Lower leg skin (tissue), 3 donors: ENCODE results near the gene ROR1.

ENCODE experiments used
- POLR2A ChIP-seq, 2 donors: fragments of 450-650 bp; IDR thresholded peaks; one replicate each; pipeline ENCODE4 v1.6.1; 2016 to 2017; ENCODE audit warnings: antibody characterized with exemption in 2 of 2, mild to moderate bottlenecking in 1 of 2, moderate library complexity in 1 of 2
- TF ChIP-seq, protein P1 (sequence below), 3 donors: fragments of 450-650 bp; IDR thresholded peaks; one replicate each; pipeline ENCODE4 v1.5.1; 2016; ENCODE audit warnings: antibody characterized with exemption in 3 of 3, mild to moderate bottlenecking in 3 of 3, moderate library complexity in 2 of 3

DNA sequence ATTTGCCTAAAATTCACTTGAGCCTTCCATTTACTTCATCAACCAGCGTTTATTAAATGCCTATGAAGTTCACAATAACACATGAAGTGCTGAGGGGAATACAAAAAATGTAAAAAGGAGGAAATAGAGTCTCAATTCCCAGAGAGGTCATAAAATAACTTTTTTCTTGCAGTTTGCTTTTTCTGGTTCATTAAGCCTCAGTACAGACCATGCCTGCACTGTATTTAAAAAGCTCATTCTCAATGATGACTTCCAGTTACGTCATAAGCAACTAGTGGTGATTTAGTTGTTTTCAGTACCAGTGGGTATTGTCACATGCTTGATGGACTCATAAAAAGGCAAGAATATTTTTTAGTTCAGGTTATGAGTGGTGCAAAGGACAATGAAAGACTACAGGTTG, 269.5 kb downstream of the ROR1 start:
- TF ChIP-seq, protein P1, sequence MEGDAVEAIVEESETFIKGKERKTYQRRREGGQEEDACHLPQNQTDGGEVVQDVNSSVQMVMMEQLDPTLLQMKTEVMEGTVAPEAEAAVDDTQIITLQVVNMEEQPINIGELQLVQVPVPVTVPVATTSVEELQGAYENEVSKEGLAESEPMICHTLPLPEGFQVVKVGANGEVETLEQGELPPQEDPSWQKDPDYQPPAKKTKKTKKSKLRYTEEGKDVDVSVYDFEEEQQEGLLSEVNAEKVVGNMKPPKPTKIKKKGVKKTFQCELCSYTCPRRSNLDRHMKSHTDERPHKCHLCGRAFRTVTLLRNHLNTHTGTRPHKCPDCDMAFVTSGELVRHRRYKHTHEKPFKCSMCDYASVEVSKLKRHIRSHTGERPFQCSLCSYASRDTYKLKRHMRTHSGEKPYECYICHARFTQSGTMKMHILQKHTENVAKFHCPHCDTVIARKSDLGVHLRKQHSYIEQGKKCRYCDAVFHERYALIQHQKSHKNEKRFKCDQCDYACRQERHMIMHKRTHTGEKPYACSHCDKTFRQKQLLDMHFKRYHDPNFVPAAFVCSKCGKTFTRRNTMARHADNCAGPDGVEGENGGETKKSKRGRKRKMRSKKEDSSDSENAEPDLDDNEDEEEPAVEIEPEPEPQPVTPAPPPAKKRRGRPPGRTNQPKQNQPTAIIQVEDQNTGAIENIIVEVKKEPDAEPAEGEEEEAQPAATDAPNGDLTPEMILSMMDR (IDR thresholded peaks at IDR 0.05): no peak
- TF ChIP-seq POLR2A (IDR thresholded peaks at IDR 0.05): no peak
